GM18867 (cell line): Measurements from ENCODE around the gene COX4I1.
"Not testable (repeated sequence)": the region's sequence is repeated elsewhere in the genome, so short reads cannot be mapped to it uniquely, and the experiment has no call there.

Source experiments
- ATAC-seq: cut with Tn5 transposase; IDR thresholded peaks from one replicate; pipeline ENCODE4 v1.9.1; 2021; ENCODE audit warnings: mild to moderate bottlenecking, moderate library complexity; ENCODE audit not compliant: unreplicated experiment

The COX4I1 gene

GRCh38 chr16:85821390-85822135 lies 22.1 kb downstream of the COX4I1 start:
- ATAC-seq: peak; percentile 81

GRCh38 chr16:85822145-85822544 lies 22.6 kb downstream of the COX4I1 start:
- ATAC-seq: no peak

- no peak for ATAC-seq
Measured at GRCh38 chr16:85823328-85823920, 23.9 kb downstream of the COX4I1 start.

- ATAC-seq: no peak
Measured at GRCh38 chr16:85824161-85825135, 25.0 kb downstream of the COX4I1 start.

GRCh38 chr16:85825326-85825725 lies 25.8 kb downstream of the COX4I1 start:
- no peak for ATAC-seq

- ATAC-seq: no peak
Measured at GRCh38 chr16:85826686-85827247, 27.3 kb downstream of the COX4I1 start.

GRCh38 chr16:85828166-85828565 lies 28.7 kb downstream of the COX4I1 start:
- ATAC-seq: no peak

- no peak for ATAC-seq
Measured at GRCh38 chr16:85829171-85829719, 29.8 kb downstream of the COX4I1 start.

- no peak for ATAC-seq
Measured at GRCh38 chr16:85829751-85830445, 30.4 kb downstream of the COX4I1 start.

- no peak for ATAC-seq
Measured at GRCh38 chr16:85830821-85831220, 31.3 kb downstream of the COX4I1 start.

- ATAC-seq: no peak
Measured at GRCh38 chr16:85832570-85833218, 33.2 kb downstream of the COX4I1 start.

- ATAC-seq: no peak
Measured at GRCh38 chr16:85833219-85833920, 33.9 kb downstream of the COX4I1 start.

GRCh38 chr16:85834741-85835140 lies 35.2 kb downstream of the COX4I1 start:
- no peak for ATAC-seq

- ATAC-seq: no peak
Measured at GRCh38 chr16:85835227-85835751, 35.8 kb downstream of the COX4I1 start.

- ATAC-seq: no peak
Measured at GRCh38 chr16:85835956-85836705, 36.6 kb downstream of the COX4I1 start.

- no peak for ATAC-seq
Measured at GRCh38 chr16:85836706-85837582, 37.4 kb downstream of the COX4I1 start.

GRCh38 chr16:85837654-85838053 lies 38.2 kb downstream of the COX4I1 start:
- not testable (repeated sequence) for ATAC-seq
